Spleen (tissue), 7 donors: Measurements from ENCODE around the gene FAM227A.

Experiments
- POLR2A ChIP-seq, 3 donors: fragments of 450-650 bp; IDR thresholded peaks; one replicate each; pipeline ENCODE4 v1.5.1; 2017; ENCODE audit warnings: antibody characterized with exemption in 3 of 3, mild to moderate bottlenecking in 1 of 3
- TF ChIP-seq, protein P1 (sequence below), 11 experiments: fragments of 200-600 bp in 7 of 11; fragments of 450-650 bp in 4 of 11; sonication (generic) in 4 of 11; IDR thresholded peaks in 8 of 11; conservative IDR thresholded peaks in 3 of 11; 1 replicate in 7 of 11; 2 replicates in 4 of 11; pipeline versions ENCODE4 v1.4.0 to v1.8.0; 2016 to 2021; ENCODE audit warnings: antibody characterized with exemption in 11 of 11, inconsistent platforms in 4 of 11, mild to moderate bottlenecking in 1 of 11
- donor health status: DM: no; HTN: no; CAD: no; lungs with moderate emphysema.
- donor health status: DM: no; HTN: no; CAD: no.
- donor health status: DM: no; HTN: no; CAD: no.

DNA sequence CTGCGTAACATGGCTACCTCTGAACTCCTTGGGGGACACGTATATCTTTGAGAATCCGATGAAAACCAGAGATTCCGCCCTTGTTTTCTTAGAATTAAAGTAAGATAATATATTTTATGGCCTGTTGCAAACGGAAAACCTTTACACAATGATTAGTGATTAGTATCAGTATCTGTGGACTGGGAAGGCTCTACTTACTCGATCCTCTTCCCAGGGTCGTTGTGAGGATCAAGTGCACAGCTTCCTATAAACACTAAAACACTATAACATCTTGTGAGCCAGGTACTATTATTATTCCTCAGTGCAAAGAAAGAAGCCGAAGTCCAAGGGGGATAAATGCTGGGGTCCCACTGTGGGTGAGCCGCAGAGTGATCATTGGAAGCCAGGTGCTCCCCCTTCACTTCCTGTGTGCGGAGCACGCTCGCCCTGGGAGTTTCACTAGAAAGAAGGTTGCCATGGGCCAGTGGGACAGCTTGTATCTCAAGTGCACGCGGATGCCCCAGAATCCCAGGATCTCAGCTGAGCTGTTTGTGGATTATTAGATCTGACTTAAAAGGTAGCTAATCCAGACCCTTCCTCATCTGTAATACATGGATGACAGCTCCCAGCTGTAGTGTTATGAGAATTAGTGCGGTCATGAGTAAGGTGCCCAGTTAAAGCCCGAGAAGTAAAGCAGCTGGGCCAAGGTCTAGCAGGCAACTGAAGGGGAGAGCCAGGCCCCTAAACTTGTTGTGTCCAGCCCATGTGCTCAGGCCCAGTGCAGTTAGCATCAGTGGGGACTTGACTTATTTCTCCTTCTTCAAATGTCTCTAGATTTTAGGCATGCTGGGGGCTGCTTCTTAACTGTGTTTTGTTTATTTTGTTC, 1.1 kb upstream of the FAM227A start:
- TF ChIP-seq, protein P1, sequence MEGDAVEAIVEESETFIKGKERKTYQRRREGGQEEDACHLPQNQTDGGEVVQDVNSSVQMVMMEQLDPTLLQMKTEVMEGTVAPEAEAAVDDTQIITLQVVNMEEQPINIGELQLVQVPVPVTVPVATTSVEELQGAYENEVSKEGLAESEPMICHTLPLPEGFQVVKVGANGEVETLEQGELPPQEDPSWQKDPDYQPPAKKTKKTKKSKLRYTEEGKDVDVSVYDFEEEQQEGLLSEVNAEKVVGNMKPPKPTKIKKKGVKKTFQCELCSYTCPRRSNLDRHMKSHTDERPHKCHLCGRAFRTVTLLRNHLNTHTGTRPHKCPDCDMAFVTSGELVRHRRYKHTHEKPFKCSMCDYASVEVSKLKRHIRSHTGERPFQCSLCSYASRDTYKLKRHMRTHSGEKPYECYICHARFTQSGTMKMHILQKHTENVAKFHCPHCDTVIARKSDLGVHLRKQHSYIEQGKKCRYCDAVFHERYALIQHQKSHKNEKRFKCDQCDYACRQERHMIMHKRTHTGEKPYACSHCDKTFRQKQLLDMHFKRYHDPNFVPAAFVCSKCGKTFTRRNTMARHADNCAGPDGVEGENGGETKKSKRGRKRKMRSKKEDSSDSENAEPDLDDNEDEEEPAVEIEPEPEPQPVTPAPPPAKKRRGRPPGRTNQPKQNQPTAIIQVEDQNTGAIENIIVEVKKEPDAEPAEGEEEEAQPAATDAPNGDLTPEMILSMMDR (IDR thresholded peaks at IDR 0.05 in 8 of 11, conservative IDR thresholded peaks at IDR 0.05 in 3 of 11) = no peak
- no peak for TF ChIP-seq POLR2A (IDR thresholded peaks at IDR 0.05)
